RPMI7951 (cell line): ENCODE data around the gene PRDX3. TPM values are rescaled to one million over a fixed set of nuclear protein-coding genes. Genes with fewer than 3 reads are reported as not detected.
"Not testable (repeated sequence)": the region's sequence is repeated elsewhere in the genome, so short reads cannot be mapped to it uniquely, and the experiment has no call there.

Experiments
- DNase-seq: peaks from one replicate; pipeline ENCODE4 v3.0.0-alpha.2; 2012; ENCODE audit warnings: low read depth
- total RNA-seq: library from RNA; depleted of rRNA; stranded (reverse); fragments of >200 nt; shearing (Covaris generic); gene quantifications from 2 replicates; pipeline ENCODE4 v1.2.3, GENCODE V29; 2014

PRDX3 gene
- total RNA-seq, 1 experiment from 2014 or later: 294 TPM

GRCh38 chr10:119206603-119207365 is 28.2 kb upstream of the PRDX3 start:
- DNase-seq: peak; percentile 58

- DNase-seq: peak; percentile 62
Observed at GRCh38 chr10:119205894-119206602, 27.4 kb upstream of the PRDX3 start.

- DNase-seq: no peak
Observed at GRCh38 chr10:119203006-119203405, 24.4 kb upstream of the PRDX3 start.

DNA sequence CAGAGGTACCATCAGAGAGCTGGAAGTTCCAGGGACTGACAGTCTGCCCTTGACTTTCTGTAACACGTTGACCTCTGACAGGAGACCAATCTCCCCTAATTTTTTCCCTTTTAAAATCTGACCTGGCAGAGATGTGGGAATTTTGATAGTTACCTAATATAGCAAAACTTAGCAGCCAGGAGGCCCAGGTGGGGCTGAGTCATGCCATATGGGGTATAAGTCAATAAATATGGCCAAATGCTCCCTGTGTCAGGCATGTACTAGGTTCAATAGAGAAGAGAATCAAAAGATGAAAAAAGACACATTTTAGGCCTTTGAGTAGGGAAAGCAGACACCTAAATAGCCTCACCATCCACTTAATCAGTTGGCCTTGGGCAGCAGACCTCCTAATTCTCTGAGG is 22.6 kb upstream of the PRDX3 start:
- DNase-seq: no peak

GRCh38 chr10:119199231-119199992 is 20.8 kb upstream of the PRDX3 start:
- DNase-seq: peak; percentile 75

GRCh38 chr10:119198438-119198837 is 19.8 kb upstream of the PRDX3 start:
- no peak for DNase-seq

GRCh38 chr10:119197921-119198320 is 19.3 kb upstream of the PRDX3 start:
- peak; percentile 67 for DNase-seq

GRCh38 chr10:119191881-119192280 is 13.3 kb upstream of the PRDX3 start:
- no peak for DNase-seq

GRCh38 chr10:119190954-119191785 is 12.6 kb upstream of the PRDX3 start:
- no peak for DNase-seq

DNA sequence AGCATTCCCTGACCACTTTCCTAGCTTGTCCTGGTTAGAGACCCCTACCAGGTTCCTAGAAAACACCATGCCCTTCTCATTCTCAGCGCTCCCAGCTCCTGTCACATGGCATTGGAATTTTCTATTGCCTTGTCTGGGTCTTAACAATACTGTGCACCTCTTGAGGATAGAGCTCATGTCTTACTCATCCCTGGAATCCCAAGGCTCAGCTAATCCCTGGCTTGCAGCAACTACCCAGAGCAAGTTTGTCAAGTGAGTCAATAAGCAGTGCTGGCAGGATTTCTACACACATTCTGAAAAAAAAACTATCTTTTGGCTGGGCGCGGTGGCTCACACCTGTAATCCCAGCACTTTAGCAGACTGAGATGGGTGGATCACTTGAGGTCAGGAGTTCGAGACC is 11.7 kb upstream of the PRDX3 start:
- DNase-seq: peak; percentile 87

DNA sequence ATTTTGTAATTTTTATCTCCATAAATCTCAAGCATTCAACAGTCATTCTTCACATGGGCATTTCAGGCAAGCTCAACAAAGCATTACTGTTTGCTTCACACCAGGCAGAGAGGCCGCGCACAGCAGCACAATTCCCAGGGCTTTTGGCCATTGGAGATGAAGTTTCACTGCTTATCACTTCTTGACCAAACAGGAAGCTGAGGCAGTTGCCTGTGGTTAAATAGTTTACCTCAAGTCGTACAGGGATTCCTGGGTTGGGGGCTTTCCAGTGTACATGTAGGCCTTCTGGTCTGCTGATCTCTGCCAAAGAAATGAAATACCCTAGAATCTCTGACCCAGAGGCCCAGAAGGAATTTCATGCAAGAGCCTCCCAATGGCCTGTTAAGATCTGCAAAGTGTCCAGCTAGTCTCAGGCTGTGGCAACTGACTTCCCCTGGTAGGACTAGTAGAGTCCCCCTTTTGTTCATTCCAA is 11.2 kb upstream of the PRDX3 start:
- peak; percentile 42 for DNase-seq

- no peak for DNase-seq
Observed at GRCh38 chr10:119183664-119184412, 5.2 kb upstream of the PRDX3 start.

GRCh38 chr10:119180850-119181400 is 2.3 kb upstream of the PRDX3 start:
- not testable (repeated sequence) for DNase-seq

- no peak for DNase-seq
Observed at GRCh38 chr10:119177708-119178371, 772 bp downstream of the PRDX3 start.

DNA sequence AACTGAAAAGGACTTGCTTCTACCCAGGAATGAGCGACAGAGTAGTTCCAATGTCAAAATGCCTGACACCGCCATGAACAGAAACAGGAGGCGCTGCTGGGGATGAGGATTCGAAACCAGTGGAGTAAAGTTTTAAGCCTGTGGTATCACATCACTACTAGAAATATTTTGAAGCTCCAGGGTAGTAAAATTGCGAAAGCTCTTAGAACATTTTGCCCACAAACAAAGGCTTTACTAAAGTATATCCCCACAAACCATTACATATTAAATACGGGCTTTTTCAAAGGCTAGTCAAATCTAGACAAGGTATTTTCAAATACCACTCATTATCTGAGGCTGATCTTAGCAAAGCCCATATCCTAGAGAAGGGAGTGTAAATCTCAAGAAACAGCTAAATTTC is 2.4 kb downstream of the PRDX3 start:
- no peak for DNase-seq

- no peak for DNase-seq
Observed at GRCh38 chr10:119174109-119174508, 4.5 kb downstream of the PRDX3 start.

DNA sequence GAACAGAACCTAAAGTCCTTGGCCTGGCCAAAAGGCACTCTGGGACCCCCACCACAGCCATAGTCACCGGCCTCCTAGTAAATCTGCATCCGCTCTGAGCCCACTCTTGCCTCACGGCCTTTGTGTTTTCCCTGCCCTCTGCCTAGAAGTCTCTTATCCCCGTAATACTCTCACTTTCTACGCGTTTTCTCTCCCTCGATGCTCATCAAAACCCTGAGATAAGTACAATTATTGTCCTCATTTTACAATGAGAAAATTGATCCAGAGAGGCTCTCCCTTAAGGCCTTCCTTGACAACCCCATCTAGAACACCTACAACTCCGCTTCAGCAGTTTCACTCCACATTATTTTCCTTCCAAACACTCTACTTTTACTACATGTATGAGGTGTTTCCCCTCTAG is 11.6 kb downstream of the PRDX3 start:
- no peak for DNase-seq

DNA sequence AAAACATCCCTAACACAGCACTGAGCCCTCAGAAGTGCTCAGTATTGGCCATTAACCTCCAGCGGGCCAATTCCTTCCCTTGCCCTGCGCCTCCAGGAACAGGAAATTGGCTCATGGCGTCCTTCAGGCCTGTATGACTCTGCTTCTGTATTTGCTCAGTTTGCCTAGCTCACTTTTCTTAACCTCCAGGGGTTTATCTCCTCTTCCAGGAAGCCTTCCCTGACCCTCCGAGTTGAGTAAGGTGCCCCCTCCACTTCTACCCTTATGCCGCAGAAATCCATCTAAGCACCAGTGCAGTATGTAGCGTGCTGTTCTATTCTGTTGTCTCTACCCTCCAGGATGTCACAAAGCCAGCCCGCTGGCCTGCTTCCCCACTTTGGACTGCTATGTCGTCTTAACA is 12.0 kb downstream of the PRDX3 start:
- no peak for DNase-seq

DNA sequence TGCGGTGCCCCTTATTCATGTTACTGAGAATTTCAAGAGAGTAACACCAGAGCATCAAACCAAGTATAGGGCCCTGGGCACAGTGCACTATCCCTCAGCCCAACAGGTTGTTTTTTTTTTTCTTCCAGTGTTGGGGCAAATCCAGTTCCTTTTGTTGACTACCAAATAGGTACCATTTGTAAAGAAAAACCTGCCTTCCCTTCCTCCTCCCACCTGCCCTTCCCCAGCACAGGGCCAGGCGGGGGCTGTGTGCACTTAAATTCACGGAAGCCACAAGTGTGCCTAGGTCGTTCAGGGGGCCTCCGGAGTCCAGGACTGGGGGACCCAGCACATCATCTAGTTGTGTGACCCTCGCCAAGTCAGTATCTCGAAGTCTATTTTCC is 12.5 kb downstream of the PRDX3 start:
- DNase-seq: no peak
